Stimulated activated CD4-positive, alpha-beta T cell treated with anti-CD3 and anti-CD28 coated beads, Interleukin-4, amount 100 ng/mL, for 24 hours (primary cell): ENCODE data around the gene PAFAH2.

ENCODE experiments used
- DNase-seq: peaks from one replicate; pipeline ENCODE4 v3.0.0-alpha.2; 2020

Gene PAFAH2

GRCh38 chr1:26029864-26030481, 32.1 kb upstream of the PAFAH2 start:
- no peak for DNase-seq

- DNase-seq, result no peak
These were observed 31.4 kb upstream of the PAFAH2 start for GRCh38 chr1:26029054-26029863.

- DNase-seq, result no peak
These were observed 30.7 kb upstream of the PAFAH2 start for GRCh38 chr1:26028490-26028980.

- no peak for DNase-seq
These were observed 30.0 kb upstream of the PAFAH2 start for GRCh38 chr1:26027716-26028489.

GRCh38 chr1:26025517-26025916, 27.7 kb upstream of the PAFAH2 start:
- DNase-seq, result no peak

- DNase-seq, result no peak
These were observed 27.2 kb upstream of the PAFAH2 start for GRCh38 chr1:26025060-26025459.

GRCh38 chr1:26023826-26024225, 26.0 kb upstream of the PAFAH2 start:
- no peak for DNase-seq

- no peak for DNase-seq
These were observed 25.1 kb upstream of the PAFAH2 start for GRCh38 chr1:26023009-26023408.

GRCh38 chr1:26022404-26022779, 24.5 kb upstream of the PAFAH2 start:
- no peak for DNase-seq

GRCh38 chr1:26021647-26022403, 24.0 kb upstream of the PAFAH2 start, which contains the start of gene EXTL1:
Gene EXTL1 (plus strand): TSS chr1:26021775. CDS start chr1:26022647, 872 bp downstream.
- no peak for DNase-seq

GRCh38 chr1:26020941-26021646, 23.2 kb upstream of the PAFAH2 start:
- no peak for DNase-seq

- DNase-seq, result no peak
These were observed 22.5 kb upstream of the PAFAH2 start for GRCh38 chr1:26020330-26020768.

GRCh38 chr1:26019641-26020315, 21.9 kb upstream of the PAFAH2 start:
- DNase-seq, result no peak

GRCh38 chr1:26017606-26018005, 19.7 kb upstream of the PAFAH2 start:
- DNase-seq, result no peak

- no peak for DNase-seq
These were observed 19.2 kb upstream of the PAFAH2 start for GRCh38 chr1:26016953-26017545.

GRCh38 chr1:26016258-26016952, 18.5 kb upstream of the PAFAH2 start:
- no peak for DNase-seq

GRCh38 chr1:26015358-26015757, 17.5 kb upstream of the PAFAH2 start:
- no peak for DNase-seq

GRCh38 chr1:26014179-26014578, 16.3 kb upstream of the PAFAH2 start:
- DNase-seq, result no peak

GRCh38 chr1:26012864-26013263, 15.0 kb upstream of the PAFAH2 start:
- DNase-seq, result no peak

- no peak for DNase-seq
These were observed 13.0 kb upstream of the PAFAH2 start for GRCh38 chr1:26010825-26011224.
